Loucy (cell line): ENCODE data around the gene P2RX2.

ENCODE experiments used
- EZH2phosphoT487 ChIP-seq: fragments of 200-600 bp; IDR thresholded peaks from 2 replicates; pipeline ENCODE4 v1.6.1; 2018; ENCODE audit warnings: antibody characterized with exemption, mild to moderate bottlenecking, moderate library complexity, borderline replicate concordance
- TF ChIP-seq, protein P1 (sequence below): fragments of 200-600 bp; sonication (generic); conservative IDR thresholded peaks from 2 replicates; pipeline ENCODE4 v1.5.1; 2014; ENCODE audit warnings: mild to moderate bottlenecking, antibody characterized with exemption, low read length

- TF ChIP-seq, protein P1, sequence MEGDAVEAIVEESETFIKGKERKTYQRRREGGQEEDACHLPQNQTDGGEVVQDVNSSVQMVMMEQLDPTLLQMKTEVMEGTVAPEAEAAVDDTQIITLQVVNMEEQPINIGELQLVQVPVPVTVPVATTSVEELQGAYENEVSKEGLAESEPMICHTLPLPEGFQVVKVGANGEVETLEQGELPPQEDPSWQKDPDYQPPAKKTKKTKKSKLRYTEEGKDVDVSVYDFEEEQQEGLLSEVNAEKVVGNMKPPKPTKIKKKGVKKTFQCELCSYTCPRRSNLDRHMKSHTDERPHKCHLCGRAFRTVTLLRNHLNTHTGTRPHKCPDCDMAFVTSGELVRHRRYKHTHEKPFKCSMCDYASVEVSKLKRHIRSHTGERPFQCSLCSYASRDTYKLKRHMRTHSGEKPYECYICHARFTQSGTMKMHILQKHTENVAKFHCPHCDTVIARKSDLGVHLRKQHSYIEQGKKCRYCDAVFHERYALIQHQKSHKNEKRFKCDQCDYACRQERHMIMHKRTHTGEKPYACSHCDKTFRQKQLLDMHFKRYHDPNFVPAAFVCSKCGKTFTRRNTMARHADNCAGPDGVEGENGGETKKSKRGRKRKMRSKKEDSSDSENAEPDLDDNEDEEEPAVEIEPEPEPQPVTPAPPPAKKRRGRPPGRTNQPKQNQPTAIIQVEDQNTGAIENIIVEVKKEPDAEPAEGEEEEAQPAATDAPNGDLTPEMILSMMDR = no peak
- no peak for TF ChIP-seq EZH2phosphoT487
Measured at GRCh38 chr12:132661972-132662371, 43.4 kb downstream of the P2RX2 start.
